HCT116 (cell line): Measurements from ENCODE around the gene C1QTNF12. TPM values are rescaled to one million over a fixed set of nuclear protein-coding genes. Genes with fewer than 3 reads are reported as not detected.
A peak's percentile ranks its signal among the peaks of the same experiment; 100 is the strongest.

Experiments
- ATAC-seq: fragments of 200-7000 bp; cut with Tn5 transposase; 2 replicates; pipeline ENCODE4 v1.9.1; 2020; ENCODE audit warnings: mild to moderate bottlenecking, moderate library complexity
- BruUV-seq: library from RNA; stranded (reverse); fragments of 400-500 nt; replicated peaks from 2 replicates; lab custom pipeline; 2021; lab: Mats Ljungman, UMichigan
- CTCF ChIA-PET: fragments of 300-600 bp; sonication (Branson Sonifier 250); formaldehyde crosslinking; loops from one replicate; lab custom pipeline; 2021; ENCODE audit warnings: antibody characterized with exemption; lab: Charles Lee
- POLR2A ChIA-PET: fragments of 300-600, 350-600 bp; sonication (Branson Sonifier 250); formaldehyde crosslinking; loops from one replicate; lab custom pipeline; 2021; ENCODE audit warnings: antibody characterized with exemption; lab: Charles Lee
- RAD21 ChIA-PET, 2 experiments: fragments of 300-600 bp; sonication (Branson Sonifier 250); formaldehyde crosslinking; loops; one replicate each; lab custom pipeline; 2023; ENCODE audit warnings: low total read pairs in 2 of 2; ENCODE audit not compliant: uncharacterized antibody in 2 of 2, unreplicated experiment in 2 of 2, low non-redundant PET in 1 of 2; lab: Charles Lee
- DNase-seq: peaks from one replicate; pipeline ENCODE4 v3.0.0-alpha.2; 2010; ENCODE audit warnings: low read depth, low spot score
- H2AFZ ChIP-seq: fragments of 200-600 bp; shearing (Covaris generic), sonication (generic); 2 replicates; pipeline ENCODE4 v1.6.1; 2017; ENCODE audit warnings: low read depth, mixed run types, mixed read lengths, antibody characterized with exemption, low read length; ENCODE audit not compliant: poor library complexity, severe bottlenecking
- H3K27ac ChIP-seq: 2 replicates; pipeline ENCODE4 v1.5.1; 2012; ENCODE audit warnings: low read depth, low read length
- H3K27me3 ChIP-seq: fragments of 200-600 bp; sonication (generic); 2 replicates; pipeline ENCODE4 v1.6.1; 2016; ENCODE audit warnings: mixed run types, low read length, mixed read lengths; ENCODE audit not compliant: insufficient read depth
- H3K36me3 ChIP-seq, 2 experiments: fragments of 200-500 bp in 1 of 2; fragments of 200-600 bp in 1 of 2; sonication (Bioruptor generic) in 1 of 2; sonication (generic) in 1 of 2; 2 replicates each; pipeline versions ENCODE4 v1.5.1 to v1.6.1; 2014 to 2016; ENCODE audit warnings: low read length in 2 of 2, inconsistent platforms in 1 of 2, mixed read lengths in 1 of 2, mixed run types in 1 of 2; ENCODE audit not compliant: insufficient read depth in 2 of 2, control insufficient read depth in 1 of 2
- H3K4me1 ChIP-seq, 2 experiments: fragments of 200-600 bp in 1 of 2; sonication (generic) in 1 of 2; 2 replicates each; pipeline versions ENCODE4 v1.5.1 to v1.6.1; 2012 to 2017; ENCODE audit warnings: low read length in 2 of 2, inconsistent platforms in 1 of 2, mild to moderate bottlenecking in 1 of 2, mixed read lengths in 1 of 2, mixed run types in 1 of 2, moderate library complexity in 1 of 2; ENCODE audit not compliant: insufficient read depth in 2 of 2, control insufficient read depth in 1 of 2
- H3K4me2 ChIP-seq: fragments of 200-600 bp; sonication (generic); 2 replicates; pipeline ENCODE4 v1.6.1; 2017; ENCODE audit warnings: mixed run types, low read length, mixed read lengths
- H3K4me3 ChIP-seq, 2 experiments: fragments of 200-600 bp in 1 of 2; sonication (generic) in 1 of 2; replicated peaks in 1 of 2; 2 replicates each; pipeline ENCODE4 v1.5.1; 2011 to 2016; ENCODE audit warnings: low read length in 2 of 2, control low read depth in 1 of 2, low read depth in 1 of 2, mild to moderate bottlenecking in 1 of 2, mixed read lengths in 1 of 2, mixed run types in 1 of 2
- H3K79me2 ChIP-seq: fragments of 200-600 bp; sonication (generic); 2 replicates; pipeline ENCODE4 v1.6.1; 2017; ENCODE audit warnings: mild to moderate bottlenecking, mixed run types, low read length, moderate library complexity, mixed read lengths; ENCODE audit not compliant: insufficient read depth
- H3K9ac ChIP-seq: fragments of 200-600 bp; sonication (generic); 2 replicates; pipeline ENCODE4 v1.6.1; 2016; ENCODE audit warnings: low read length, mixed read lengths
- H3K9me2 ChIP-seq: fragments of 200-600 bp; sonication (generic), shearing (Covaris generic); 2 replicates; pipeline ENCODE4 v1.6.1; 2017; ENCODE audit warnings: mixed run types, mild to moderate bottlenecking, moderate library complexity; ENCODE audit not compliant: insufficient read depth
- H3K9me3 ChIP-seq, 2 experiments: fragments of 200-500 bp in 1 of 2; fragments of 200-600 bp in 1 of 2; sonication (Bioruptor generic) in 1 of 2; sonication (generic) in 1 of 2; 2 replicates each; pipeline ENCODE4 v1.6.1; 2014 to 2017; ENCODE audit warnings: low read length in 2 of 2, mixed read lengths in 2 of 2, inconsistent platforms in 1 of 2, low read depth in 1 of 2, mild to moderate bottlenecking in 1 of 2, mixed run types in 1 of 2, moderate library complexity in 1 of 2; ENCODE audit not compliant: control insufficient read depth in 1 of 2, insufficient read depth in 1 of 2
- H4K20me1 ChIP-seq: fragments of 200-600 bp; sonication (generic), shearing (Covaris generic); 2 replicates; pipeline ENCODE4 v1.6.1; 2017; ENCODE audit warnings: mixed run types, mild to moderate bottlenecking, moderate library complexity; ENCODE audit not compliant: insufficient read depth
- CBX3 ChIP-seq: IDR thresholded peaks from 2 replicates; pipeline ENCODE4 v1.6.1; 2012; ENCODE audit warnings: low read depth
- CTCF ChIP-seq, 3 experiments: fragments of 200-600 bp in 1 of 3; sonication (generic) in 1 of 3; IDR thresholded peaks in 2 of 3; conservative IDR thresholded peaks in 1 of 3; 2 replicates each; pipeline ENCODE4 v1.5.1; 2012 to 2017; ENCODE audit warnings: low read depth in 2 of 3, low read length in 2 of 3, antibody characterized with exemption in 1 of 3, borderline replicate concordance in 1 of 3, control low read depth in 1 of 3, mild to moderate bottlenecking in 1 of 3, mixed read lengths in 1 of 3, mixed run types in 1 of 3, moderate library complexity in 1 of 3; ENCODE audit not compliant: insufficient read depth in 1 of 3
- EGR1 ChIP-seq: IDR thresholded peaks from 2 replicates; pipeline ENCODE4 v1.6.1; 2012; ENCODE audit warnings: low read depth
- EZH2phosphoT487 ChIP-seq: fragments of 200-600 bp; IDR thresholded peaks from 2 replicates; pipeline ENCODE4 v1.6.1; 2018; ENCODE audit warnings: antibody characterized with exemption, borderline replicate concordance
- FOSL1 ChIP-seq: IDR thresholded peaks from 2 replicates; pipeline ENCODE4 v1.6.1; 2012; ENCODE audit warnings: low read depth
- JUND ChIP-seq: IDR thresholded peaks from 2 replicates; pipeline ENCODE4 v1.6.1; 2012
- POLR2A ChIP-seq: IDR thresholded peaks from 2 replicates; pipeline ENCODE4 v1.7.0; 2011; ENCODE audit warnings: borderline replicate concordance; ENCODE audit not compliant: insufficient read depth, insufficient read length; ENCODE audit errors: extremely low read depth
- POLR2AphosphoS5 ChIP-seq: IDR thresholded peaks from 2 replicates; pipeline ENCODE4 v1.6.1; 2011; ENCODE audit warnings: mild to moderate bottlenecking, low read depth, low read length, moderate library complexity
- RAD21 ChIP-seq: IDR thresholded peaks from 2 replicates; pipeline ENCODE4 v1.6.1; 2012; ENCODE audit warnings: low read depth, mild to moderate bottlenecking
- SIN3A ChIP-seq: IDR thresholded peaks from 2 replicates; pipeline ENCODE4 v1.6.1; 2012; ENCODE audit warnings: low read depth
- SP1 ChIP-seq: IDR thresholded peaks from 2 replicates; pipeline ENCODE4 v1.6.1; 2012; ENCODE audit warnings: low read depth
- TCF7L2 ChIP-seq: IDR thresholded peaks from 2 replicates; pipeline ENCODE4 v1.7.0; 2011; ENCODE audit warnings: borderline replicate concordance, inconsistent platforms; ENCODE audit not compliant: insufficient read depth, insufficient read length; ENCODE audit errors: extremely low read depth
- ZFX ChIP-seq: fragments of 450-650 bp; IDR thresholded peaks from 2 replicates; pipeline ENCODE4 v1.6.1; 2017
- ZNF274 ChIP-seq: fragments of 200-500 bp; sonication (Bioruptor generic); IDR thresholded peaks from 2 replicates; pipeline ENCODE4 v1.6.1; 2014; ENCODE audit warnings: mild to moderate bottlenecking, low read depth, low read length, inconsistent platforms
- intact Hi-C: fragments of 100-400 bp; cut with micrococcal nuclease; formaldehyde crosslinking; loops from 2 replicates; pipeline ENCODE4 v1.10.0; 2022
- total RNA-seq: library from RNA; stranded (reverse); gene quantifications from one replicate; pipeline ENCODE4 v1.2.1, GENCODE V29; 2021; ENCODE audit not compliant: unreplicated experiment

C1QTNF12 gene
- total RNA-seq, 1 experiment from 2014 or later, result 6.9 TPM

GRCh38 chr1:1208713-1209433 is 37.6 kb downstream of the C1QTNF12 start (continued):
- no peak for TF ChIP-seq POLR2AphosphoS5
- TF ChIP-seq POLR2A, result no peak
- no peak for TF ChIP-seq ZNF274
- TF ChIP-seq ZFX, result no peak
- TF ChIP-seq, all 23 proteins: peak for 0

- no TSS peak for BruUV-seq
- ATAC-seq (no peak), DNase-seq (no peak)
- H3K4me1 ChIP-seq, result peaks cover 30 to 38% of the 10 kb centered on the region in 2 experiments
- peak overlapping the region; percentile 97 for H3K4me2 ChIP-seq
- H3K9me2 ChIP-seq, result no peaks in the 10 kb centered on the region
- no peaks in the 10 kb centered on the region for H3K9me3 ChIP-seq
- H3K79me2 ChIP-seq, result peaks cover 8% of the 10 kb centered on the region; the same call in 1 of the 2 replicates
- H3K36me3 ChIP-seq, result no peaks in the 10 kb centered on the region
- no peaks in the 10 kb centered on the region for H3K27me3 ChIP-seq
- H3K9ac ChIP-seq, result no peak overlapping the region; the same call in 1 of the 2 replicates
- no peak for TF ChIP-seq POLR2AphosphoS5
- TF ChIP-seq CTCF (IDR thresholded peaks at IDR 0.05 in 2 of 3, conservative IDR thresholded peaks at IDR 0.05 in 1 of 3; ENCODE audit: borderline replicate concordance in 1 of 3, insufficient read depth in 1 of 3, low read depth in 2 of 3, low read length in 2 of 3), result no peak
- TF ChIP-seq EGR1, result no peak
- TF ChIP-seq RAD21, result no peak
- TF ChIP-seq ZNF274, result no peak
- TF ChIP-seq SIN3A, result no peak
- TF ChIP-seq ZFX, result no peak
- TF ChIP-seq SP1, result no peak
- no peak for TF ChIP-seq JUND
- no peak for TF ChIP-seq TCF7L2
- no peak for TF ChIP-seq FOSL1
- no peak for TF ChIP-seq EZH2phosphoT487
- no peak for TF ChIP-seq CBX3
- H4K20me1 ChIP-seq, result no peaks in the 10 kb centered on the region
- H3K4me3 ChIP-seq, result peak overlapping the region; percentile 9 to 67; a peak in 2 of 4 replicates
- ChIA-PET CTCF (no interaction called here), RAD21 (no interaction called here), POLR2A (no interaction called here)
- intact Hi-C loops, result loop anchor here (5.0 kb wide), 1 partner anchor 45 kb away; no protein-coding TSS in a partner anchor
- H2AFZ ChIP-seq, result no peak overlapping the region
- H3K27ac ChIP-seq, result peak overlapping the region; percentile 94
Measured at GRCh38 chr1:1207571-1207892, 39.0 kb downstream of the C1QTNF12 start.
